Lower leg skin (tissue), 3 donors: ENCODE data around the gene IGSF22.

Experiments
- CTCF ChIP-seq, 3 donors: fragments of 450-650 bp; IDR thresholded peaks; one replicate each; pipeline ENCODE4 v1.5.1; 2016; ENCODE audit warnings: antibody characterized with exemption in 3 of 3, mild to moderate bottlenecking in 3 of 3, moderate library complexity in 2 of 3
- POLR2A ChIP-seq, 2 donors: fragments of 450-650 bp; IDR thresholded peaks; one replicate each; pipeline ENCODE4 v1.6.1; 2016 to 2017; ENCODE audit warnings: antibody characterized with exemption in 2 of 2, mild to moderate bottlenecking in 1 of 2, moderate library complexity in 1 of 2

DNA sequence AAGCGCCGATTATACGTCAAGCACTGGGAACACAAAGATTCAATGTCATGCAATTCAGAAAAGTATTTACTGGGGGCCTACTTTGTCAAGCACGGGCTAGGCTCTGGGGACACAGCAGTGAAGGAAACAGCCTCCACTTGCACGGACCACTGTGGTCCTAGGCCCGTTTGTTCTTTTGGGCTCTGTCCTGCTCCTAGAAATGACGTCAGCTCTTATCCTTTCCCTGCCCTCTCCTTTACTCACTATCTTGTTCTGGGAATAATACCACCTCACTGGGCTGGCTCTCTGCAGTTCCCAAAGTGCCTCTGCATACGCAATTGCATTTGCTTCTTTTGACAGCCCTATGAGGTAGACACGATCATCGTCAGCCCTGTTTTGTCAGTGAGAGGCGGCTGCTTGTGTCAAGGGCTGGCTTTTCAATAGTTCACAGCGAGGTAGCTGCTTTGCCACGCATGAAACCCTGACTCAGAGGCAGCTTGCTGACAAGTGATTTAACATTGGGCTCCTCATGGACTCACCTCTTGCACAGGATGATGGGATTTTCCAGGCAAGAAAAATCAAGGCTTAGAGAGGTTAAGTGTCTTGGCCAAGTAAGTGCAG is 22.9 kb upstream of the IGSF22 start:
- TF ChIP-seq CTCF (IDR thresholded peaks at IDR 0.05): no peak
- no peak for TF ChIP-seq POLR2A (IDR thresholded peaks at IDR 0.05)
